ENCODE results near the gene IQCB1.

IQCB1 gene

GRCh38 chr3:121759541-121760202, 75.2 kb downstream of the IQCB1 start:
- TF ChIP-seq CTCF (IDR thresholded peaks at IDR 0.05; ENCODE audit: extremely low read depth, insufficient read depth, missing control alignments) = no peak
- no peak for DNase-seq (ENCODE audit: low spot score)
- in situ Hi-C loops (cut with MboI; ENCODE audit: low pct_unique_long_range_greater_than_20kb, low sequenced_read_pairs, unreplicated experiment) = no loop called here

GRCh38 chr3:121758727-121759450, 76.0 kb downstream of the IQCB1 start:
- no peak for TF ChIP-seq CTCF (IDR thresholded peaks at IDR 0.05; ENCODE audit: extremely low read depth, insufficient read depth, missing control alignments)
- no peak for DNase-seq (ENCODE audit: low spot score)
- in situ Hi-C loops (cut with MboI; ENCODE audit: low pct_unique_long_range_greater_than_20kb, low sequenced_read_pairs, unreplicated experiment) = no loop called here

- in situ Hi-C loops (cut with MboI; ENCODE audit: low pct_unique_long_range_greater_than_20kb, low sequenced_read_pairs, unreplicated experiment) = no loop called here
- DNase-seq (ENCODE audit: low spot score) = no peak
- no peak for TF ChIP-seq CTCF (IDR thresholded peaks at IDR 0.05; ENCODE audit: extremely low read depth, insufficient read depth, missing control alignments)
Measured at GRCh38 chr3:121757812-121758545, 76.9 kb downstream of the IQCB1 start.

GRCh38 chr3:121757087-121757811, 77.6 kb downstream of the IQCB1 start:
- in situ Hi-C loops (cut with MboI; ENCODE audit: low pct_unique_long_range_greater_than_20kb, low sequenced_read_pairs, unreplicated experiment) = no loop called here
- no peak for TF ChIP-seq CTCF (IDR thresholded peaks at IDR 0.05; ENCODE audit: extremely low read depth, insufficient read depth, missing control alignments)
- DNase-seq (ENCODE audit: low spot score) = no peak

GRCh38 chr3:121752772-121753171, 82.1 kb downstream of the IQCB1 start:
- DNase-seq (ENCODE audit: low spot score) = no peak
- no peak for TF ChIP-seq CTCF (IDR thresholded peaks at IDR 0.05; ENCODE audit: extremely low read depth, insufficient read depth, missing control alignments)
- in situ Hi-C loops (cut with MboI; ENCODE audit: low pct_unique_long_range_greater_than_20kb, low sequenced_read_pairs, unreplicated experiment) = no loop called here

GRCh38 chr3:121752261-121752660, 82.6 kb downstream of the IQCB1 start:
- in situ Hi-C loops (cut with MboI; ENCODE audit: low pct_unique_long_range_greater_than_20kb, low sequenced_read_pairs, unreplicated experiment) = no loop called here
- DNase-seq (ENCODE audit: low spot score) = no peak
- no peak for TF ChIP-seq CTCF (IDR thresholded peaks at IDR 0.05; ENCODE audit: extremely low read depth, insufficient read depth, missing control alignments)

Data from GM13977 (cell line).